Daoy (cell line): ENCODE measurements around the gene AP2S1. TPM values are rescaled to one million over a fixed set of nuclear protein-coding genes. Genes with fewer than 3 reads are reported as not detected.
"Not testable (repeated sequence)": the region's sequence is repeated elsewhere in the genome, so short reads cannot be mapped to it uniquely, and the experiment has no call there.

ENCODE experiments used
- DNase-seq: peaks from one replicate; pipeline ENCODE4 v3.0.0-alpha.2; 2015; ENCODE audit warnings: low read depth
- total RNA-seq: library from RNA; depleted of rRNA; stranded (reverse); fragments of >200 nt; shearing (Covaris generic); gene quantifications from 2 replicates; pipeline ENCODE4 v1.2.3, GENCODE V29; 2014; rRNA removed

The AP2S1 gene
- total RNA-seq, result 280 and 304 TPM in 2 replicates

DNA sequence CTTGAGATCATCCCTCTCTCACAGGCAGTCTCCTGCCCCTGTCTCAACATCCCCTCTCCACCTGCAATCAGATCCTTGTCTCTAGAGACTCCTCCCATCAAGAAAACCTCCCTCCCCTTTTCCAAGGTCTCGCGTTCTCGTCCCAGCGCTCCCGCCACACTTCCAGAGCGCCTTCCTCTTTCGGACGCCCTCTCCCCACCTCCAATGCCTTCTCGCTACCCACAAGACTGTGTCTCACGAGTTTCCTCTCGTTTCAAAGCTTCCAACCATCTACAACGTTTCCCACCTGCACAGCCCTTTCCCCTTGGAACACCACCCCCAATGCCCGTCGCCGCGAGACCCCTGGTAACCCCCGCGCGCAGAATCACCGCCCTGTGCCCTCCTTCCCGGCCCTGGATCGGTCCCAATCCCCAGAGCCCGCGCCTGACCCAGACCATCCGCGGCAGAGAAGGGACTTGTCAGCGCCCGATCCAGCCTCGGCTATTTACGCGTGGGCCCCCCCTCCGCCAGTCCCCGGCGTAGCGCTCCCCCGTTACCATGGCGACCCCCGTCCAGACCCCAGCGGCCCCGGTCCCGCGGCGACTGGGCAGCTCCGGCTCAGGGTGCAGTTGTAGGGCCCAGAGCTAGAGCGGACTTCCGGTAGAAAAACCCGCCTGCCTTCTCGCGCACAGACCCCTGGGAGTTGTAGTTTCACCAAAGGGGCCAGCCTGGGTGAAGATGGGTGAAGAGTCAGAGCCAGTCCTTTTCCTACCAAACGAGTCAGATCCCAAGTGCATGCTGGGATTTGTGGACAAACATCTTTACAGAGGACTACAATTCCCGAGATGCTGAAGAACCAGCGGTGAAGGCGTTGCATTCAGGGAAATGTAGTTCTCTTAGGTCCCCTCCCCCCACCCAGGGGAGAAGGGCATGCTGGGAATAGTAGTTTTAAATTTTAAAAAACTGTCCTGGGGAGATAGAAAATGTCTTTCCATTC lies at the start of gene AP2S1:
AP2S1 (minus strand) TSS at position 619 of the 976 bp plus-strand sequence; CDS start at position 539, 80 bp downstream.
- peak; percentile 97 for DNase-seq

DNA sequence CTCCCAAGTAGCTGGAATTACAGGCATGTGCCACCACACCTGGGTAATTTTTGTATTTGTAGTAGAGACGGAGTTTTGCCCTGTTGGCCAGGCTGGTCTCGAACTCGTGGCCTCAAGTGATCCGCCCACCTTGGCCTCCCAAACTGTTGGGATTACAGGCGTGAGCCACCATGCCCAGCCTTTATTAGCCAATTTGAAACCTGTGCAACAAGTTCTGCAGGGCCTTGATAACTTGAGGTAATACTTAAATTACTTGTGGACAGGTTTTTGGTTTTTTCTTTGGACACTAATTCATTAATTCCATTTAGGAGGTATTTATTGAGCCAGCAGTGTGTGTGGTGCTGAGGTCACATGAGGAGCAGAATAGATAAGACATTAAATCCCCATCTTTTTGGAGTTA lies 49.7 kb upstream of the AP2S1 start:
- no peak for DNase-seq

DNA sequence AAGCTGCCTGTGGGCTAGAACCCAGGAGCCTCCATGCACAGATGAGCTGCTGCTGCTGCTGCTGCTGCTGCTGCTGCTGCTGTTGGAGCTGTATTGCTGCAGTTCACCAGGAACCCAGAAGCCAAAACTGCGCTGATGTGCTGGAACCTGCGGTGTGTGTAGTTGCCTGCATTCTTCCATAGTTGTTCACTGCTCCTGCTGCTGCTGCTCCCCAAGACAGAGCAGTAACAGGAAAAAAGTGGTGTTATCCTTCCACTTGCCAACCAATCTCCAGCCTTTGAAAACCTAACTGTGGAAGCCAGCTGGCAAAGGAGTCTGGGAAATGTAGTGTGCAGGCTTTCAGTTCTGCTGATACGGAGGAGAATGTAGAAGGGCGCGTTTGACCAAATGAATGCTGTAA lies 48.1 kb upstream of the AP2S1 start:
- DNase-seq, result peak; percentile 46

DNA sequence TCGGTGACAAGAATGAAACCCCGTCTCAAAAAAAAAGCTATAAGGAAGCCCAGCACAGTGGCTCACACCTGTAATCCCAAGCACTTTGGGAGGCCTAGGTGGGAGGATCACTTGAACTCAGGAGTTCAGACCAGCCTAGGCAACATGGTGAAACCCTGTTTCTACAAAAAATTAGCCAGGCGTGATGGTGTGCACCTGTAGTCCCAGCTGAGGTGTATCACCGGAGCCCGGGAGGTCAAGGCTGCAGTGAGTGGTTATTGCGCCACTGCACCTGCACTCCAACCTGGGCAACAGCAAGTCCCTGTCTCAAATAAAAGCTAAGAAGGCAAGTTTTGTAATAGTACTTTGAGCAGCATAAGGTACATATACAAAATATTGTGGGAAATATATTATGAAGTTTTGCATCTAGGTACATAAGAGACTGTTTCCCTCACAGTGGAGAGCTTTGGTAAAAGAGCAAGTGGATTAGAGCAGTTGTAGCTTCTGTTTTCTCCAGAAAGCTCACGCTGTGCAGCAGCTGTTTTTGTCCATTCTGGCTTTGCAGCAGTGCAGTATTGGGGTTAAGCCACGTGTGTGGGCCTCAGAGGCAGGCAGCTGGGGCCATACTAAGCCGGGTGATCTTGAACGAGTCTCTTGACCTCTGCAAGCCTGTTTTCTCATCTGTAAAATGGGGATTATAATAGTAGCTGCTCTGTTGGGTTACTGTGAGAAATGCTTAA lies 45.6 kb upstream of the AP2S1 start:
- DNase-seq, result no peak

DNA sequence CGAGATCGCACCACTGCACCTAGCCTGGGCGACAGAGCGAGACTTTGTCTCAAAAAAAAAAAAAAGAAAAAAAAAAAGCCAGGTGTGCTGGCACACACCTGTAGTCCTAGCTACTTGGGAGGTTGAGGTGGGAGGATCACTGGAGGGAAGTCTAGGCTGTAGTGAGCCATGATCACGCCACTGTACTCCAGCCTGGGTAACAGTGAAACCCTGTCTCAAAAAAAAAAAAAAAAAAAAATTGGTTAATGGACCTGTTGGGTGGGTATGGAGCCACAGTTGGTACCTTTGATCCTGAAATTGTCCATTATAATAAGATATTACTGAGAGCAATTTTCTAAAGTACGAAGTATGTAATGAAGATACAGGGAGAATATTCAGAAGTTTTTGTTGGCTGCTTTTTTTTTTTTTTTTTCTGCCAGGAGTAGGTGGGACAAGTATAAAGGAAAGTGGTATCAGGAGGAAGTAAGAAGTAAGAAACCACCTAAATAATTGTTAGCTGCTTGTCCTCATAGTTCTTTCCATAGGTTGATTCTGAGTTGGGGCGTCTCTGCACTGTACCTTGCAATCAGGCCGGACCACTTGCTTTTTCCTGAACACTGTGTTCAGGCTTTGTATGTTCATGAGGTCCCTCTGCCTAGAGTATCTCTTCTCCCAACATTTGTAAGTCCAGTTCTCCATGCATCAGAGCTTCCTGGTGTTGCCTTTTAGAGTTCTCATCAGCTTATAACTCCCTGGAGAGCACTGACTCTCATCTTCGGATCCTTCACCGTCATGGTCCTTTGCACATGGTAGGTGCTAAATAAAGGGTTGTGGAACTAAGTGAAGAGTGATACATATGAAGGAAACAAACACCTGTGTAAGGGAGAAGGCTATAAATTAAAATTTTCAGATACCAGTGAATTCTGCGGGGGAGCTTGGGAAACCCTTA lies 41.9 kb upstream of the AP2S1 start:
- DNase-seq, result no peak

DNA sequence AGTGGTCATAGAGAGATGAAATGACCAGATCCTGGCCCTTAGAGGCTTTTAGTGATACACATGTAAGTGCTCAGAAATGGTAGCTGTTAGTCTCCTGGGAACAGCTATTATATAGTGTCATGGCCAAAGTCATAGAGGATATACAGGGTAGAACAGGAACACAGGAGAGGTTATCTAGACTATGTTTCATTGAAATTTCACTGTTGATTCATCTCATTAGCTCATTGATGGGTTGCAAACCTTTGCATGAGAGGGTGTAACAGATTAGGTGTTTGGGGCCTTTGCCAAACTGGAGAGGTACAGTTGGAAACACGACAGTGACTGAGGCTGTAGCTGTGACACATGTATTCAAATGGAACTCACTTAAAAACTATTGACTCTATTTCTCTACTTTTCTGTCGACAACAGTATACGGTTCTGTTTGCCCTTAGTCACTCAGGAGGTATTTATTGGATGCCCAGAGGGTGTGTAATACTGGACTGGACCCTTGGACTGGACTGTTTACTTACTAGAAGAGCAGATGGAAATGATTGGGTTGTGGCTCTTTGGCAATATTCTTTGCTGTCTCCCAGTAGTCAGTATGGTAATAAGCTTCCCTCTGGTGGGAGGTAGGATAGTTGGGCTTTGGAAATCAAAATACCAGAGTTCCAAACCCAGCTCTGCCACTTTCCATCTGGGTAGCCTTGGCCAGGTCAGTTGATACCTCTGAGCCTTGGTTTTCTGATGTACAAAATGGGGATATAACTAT lies 40.0 kb upstream of the AP2S1 start:
- DNase-seq, result peak; percentile 35

DNA sequence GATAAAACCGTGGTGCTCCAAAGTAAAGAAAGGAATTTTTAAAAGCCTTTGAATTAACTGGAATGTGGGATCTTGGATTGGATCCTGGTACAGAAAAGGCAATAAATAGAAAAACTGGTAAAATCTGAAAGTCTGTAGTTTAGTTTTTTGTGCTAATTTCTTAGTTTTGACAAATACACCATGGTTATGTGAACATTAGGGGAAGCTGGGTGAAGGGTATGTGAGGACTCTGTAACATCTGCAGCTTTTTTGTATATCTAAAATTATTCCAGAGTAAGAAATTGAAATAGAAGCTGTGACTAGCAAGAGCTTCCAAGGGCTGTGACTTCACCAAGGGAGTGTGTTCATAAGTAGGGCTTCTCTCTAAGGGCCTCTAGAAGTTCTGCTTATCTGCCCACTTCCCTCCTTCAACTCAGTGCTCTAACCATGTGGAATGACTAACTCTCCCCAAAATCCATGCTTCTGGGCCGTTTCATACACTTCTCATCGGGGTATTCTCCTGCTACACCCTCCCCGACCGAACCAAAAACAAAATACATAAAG lies 36.7 kb upstream of the AP2S1 start:
- no peak for DNase-seq

DNA sequence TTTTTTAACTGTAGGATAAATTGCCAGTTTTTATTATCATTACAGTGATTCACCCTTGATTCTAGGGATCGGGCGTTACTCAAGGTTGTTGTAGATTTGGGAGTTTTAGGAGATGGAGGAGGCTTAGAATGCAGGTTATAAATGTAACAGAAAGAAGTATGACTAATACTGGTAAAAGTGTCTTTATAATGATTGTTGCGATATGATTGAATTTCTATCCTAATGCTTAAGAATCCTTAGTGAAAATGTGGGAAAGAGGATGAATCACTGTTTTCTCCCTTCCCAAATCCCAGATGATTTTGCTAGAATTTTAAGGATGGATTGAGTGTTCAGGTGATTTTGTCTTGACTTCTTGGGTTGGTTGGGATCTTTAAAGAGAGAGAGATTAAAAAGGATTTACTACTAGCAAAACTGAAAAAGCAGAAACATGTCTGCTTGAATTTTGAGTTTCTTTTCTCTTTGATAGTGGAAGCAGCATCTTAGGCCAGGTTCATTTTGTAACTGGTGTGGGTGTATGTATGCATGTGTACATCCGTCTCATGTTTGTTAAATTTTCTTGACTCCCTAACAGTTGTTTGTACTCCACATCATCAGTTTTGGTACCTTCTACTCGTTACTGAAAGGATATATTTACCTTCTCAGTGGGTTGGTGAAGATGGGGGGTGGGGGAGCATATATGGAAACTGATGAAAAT lies 36.0 kb upstream of the AP2S1 start:
- peak; percentile 36 for DNase-seq

DNA sequence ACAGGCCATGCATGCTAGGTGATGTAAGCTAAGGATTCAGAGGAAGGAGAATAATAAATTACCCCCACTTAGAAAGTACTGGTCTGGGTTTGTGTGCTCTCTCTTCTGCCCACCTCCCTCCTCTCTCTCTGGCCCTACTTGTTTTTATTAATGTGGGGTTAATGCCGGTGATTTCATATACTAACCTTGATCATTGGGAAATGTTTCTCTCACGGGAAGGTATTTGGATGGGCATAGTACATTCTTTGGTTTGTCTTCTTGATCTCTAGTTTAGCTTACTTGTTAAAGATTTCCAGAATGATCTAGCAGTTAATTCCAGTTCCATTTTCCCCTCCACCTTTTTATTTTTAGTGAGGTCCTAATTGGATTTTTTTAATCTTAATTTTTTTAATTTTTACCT lies 34.8 kb upstream of the AP2S1 start:
- DNase-seq, result no peak

DNA sequence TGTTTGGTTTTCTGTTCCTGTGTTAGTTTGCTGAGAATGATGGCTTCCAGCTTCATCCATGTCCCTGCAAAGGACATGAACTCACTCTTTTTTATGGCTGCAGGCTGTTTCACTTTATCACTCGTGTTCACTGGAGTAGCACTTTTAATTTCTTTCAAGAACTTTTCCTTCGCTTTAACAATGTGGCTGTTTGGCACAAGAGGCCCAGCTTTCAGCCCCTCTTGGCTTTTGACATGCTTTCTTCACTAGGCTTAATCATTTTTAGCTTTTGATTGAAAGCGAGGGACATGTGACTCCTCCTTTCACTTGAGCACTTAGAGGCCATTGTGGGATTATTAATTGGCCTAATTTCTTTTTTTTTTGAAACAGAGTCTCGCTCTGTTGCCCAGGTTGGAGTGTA lies 32.1 kb upstream of the AP2S1 start:
- not testable (repeated sequence) for DNase-seq

DNA sequence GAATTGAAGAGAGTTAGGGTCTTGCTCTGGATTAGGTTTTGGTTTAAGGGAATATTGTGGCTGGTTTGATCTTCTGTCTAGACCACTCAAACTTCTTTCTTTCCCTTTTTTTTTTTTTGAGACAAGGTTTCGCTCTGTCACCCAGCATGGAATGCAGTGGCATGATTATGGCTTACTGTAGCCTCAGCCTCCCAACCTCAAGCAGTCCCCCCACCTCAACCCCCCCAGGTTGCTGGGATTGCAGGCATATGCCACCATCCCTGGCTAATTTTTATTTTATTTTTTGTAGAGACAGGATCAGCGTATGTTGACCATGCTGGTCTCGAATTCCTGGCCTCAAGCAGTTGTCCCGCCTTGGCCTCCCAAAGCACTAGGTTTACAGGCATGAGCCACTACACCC lies 31.4 kb upstream of the AP2S1 start:
- DNase-seq, result no peak

DNA sequence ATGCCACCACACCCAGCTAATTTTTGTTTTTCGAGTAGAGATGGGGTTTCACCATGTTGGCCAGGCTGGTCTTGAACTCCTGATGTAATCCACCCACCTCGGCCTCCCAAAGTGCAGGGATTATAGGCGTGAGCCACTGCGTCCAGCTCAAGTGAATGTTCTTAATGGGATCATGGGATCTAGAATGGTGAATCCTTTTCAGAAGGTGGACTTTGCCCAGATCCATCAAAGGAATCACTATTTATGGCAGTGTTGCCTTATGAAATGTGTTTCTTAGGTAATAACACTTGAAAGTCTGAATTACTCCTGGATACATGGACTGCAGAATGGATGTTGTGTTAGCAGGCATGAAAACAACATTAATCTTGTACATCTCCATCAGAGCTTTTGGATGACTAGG lies 30.4 kb upstream of the AP2S1 start:
- no peak for DNase-seq

DNA sequence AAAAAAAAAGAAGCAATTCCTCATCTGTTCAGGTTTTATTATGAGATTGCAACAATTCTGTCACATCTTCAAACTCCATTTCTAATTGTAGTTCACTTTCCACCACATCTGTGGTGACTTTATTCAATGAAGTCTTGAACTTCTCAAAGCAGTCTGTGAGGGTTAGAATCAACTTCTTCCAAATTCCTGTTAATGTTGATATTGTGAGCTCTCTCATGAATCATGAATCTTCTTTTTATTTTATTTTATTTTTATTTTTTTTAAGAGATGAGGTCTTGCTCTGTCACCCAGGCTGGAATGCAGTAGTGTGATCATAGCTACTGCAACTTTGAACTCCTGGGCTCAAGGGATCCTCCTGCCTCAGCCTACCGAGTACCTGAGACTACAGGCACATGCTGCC lies 29.8 kb upstream of the AP2S1 start:
- DNase-seq, result no peak

DNA sequence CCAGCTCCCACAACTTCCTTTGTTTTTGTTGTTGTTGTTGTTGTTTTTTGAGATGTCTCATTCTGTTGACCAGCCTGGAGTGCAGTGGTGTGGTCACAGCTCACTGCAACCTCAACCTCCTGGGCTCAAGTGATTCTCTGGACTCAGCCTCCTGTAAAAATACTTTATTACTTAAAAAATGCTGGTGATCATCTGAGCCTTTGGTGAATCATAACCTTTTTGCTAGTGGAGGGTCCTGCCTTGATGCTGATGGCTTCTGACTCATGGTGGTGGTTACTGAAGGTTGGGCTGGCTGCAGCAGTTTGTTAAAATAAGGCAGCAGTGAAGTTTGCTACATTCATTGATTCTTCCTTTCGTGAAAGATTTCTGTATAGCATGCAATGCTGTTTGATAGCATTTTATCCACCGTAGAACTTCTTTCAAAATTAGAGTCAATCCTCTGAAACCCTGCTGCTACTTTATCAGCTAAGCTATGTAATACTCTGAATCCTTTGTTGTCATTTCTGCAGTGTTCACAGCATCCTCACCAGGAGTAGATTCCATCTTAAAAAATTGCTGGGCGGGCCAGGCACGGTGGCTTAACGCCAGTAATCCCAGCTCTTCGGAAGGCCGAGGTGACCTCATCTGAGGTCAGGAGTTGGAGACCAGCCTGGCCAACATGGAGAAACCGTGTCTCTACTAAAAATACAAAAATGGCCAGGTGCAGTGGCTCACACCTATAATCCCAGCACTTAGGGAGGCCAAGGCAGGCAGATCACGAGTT lies 28.1 kb upstream of the AP2S1 start:
- DNase-seq, result peak; percentile 85

DNA sequence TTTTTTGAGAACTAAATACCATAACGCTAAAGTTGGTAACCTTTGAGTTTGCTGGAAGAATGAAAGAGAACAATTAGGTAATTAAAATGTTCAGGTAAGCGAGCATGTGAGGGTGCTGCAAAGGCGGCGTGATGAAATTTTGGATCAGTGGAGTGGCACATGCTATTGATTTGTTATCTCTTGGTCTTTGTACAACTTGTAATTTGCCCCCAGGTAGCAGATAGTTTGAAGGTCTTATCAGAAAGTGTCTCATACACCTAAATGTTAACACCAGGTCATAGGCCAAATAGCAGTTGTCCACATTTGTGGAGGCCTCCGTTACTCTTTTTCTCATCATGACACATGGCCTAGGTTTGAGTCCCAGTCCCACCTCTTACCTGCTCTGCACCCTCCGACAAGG lies 25.0 kb upstream of the AP2S1 start:
- DNase-seq, result no peak

DNA sequence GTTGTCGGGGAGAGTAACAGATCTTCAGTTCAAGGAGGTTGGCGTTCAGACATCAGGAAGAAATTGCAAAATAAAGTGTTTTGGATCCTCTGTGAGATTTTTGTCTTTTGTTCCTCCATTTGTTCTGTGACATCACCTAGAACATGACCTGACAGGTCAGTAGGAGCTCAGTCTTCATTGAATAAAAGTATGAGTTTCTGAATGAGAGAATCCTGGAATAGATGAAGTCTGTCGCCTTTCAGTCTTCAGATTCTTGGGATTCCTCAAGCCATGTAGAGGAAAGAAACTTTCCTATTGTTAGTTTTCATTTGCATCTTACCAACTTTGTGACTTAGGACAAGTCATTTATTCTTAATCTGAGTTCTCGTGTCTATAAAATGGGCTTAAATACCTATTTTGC lies 24.6 kb upstream of the AP2S1 start:
- DNase-seq, result no peak

DNA sequence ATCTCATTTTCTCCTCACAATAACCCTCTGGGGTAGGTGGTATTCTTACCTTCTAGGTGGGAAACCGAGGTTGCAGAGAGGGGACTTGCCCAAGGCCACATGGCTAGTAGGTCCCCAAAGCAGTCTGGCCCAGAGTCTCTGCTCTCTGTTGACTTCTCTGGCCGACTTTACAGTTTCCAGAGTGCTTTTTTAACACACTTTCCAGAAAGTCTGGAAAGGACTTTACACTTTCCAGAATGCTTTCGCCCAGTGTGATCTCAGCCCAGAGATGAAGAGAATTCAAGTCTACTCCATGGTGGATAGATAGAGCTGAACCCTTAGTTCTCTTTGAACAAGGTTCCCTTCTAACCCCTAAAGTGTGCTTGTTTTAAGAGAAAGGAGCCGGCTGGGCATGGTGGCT lies 22.3 kb upstream of the AP2S1 start:
- no peak for DNase-seq

DNA sequence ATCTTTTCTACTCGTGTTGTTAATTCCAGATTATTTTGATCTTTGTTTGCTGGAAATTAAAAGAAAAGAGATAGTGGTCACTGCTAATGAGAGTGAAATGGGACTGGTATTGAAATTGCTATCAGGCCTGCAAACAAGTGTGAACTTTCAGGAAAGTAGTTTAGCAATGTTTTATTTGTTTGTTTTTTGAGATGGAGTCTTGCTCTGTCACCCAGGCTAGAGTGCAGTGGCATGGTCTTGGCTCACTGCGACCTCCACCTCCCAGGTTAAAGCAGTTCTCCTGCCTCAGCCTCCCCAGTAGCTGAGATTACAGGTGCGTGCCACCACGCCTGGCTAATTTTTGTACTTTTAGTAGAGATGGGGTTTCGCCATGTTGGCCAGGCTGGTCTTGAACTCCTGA lies 20.5 kb upstream of the AP2S1 start:
- DNase-seq, result not testable (repeated sequence)

DNA sequence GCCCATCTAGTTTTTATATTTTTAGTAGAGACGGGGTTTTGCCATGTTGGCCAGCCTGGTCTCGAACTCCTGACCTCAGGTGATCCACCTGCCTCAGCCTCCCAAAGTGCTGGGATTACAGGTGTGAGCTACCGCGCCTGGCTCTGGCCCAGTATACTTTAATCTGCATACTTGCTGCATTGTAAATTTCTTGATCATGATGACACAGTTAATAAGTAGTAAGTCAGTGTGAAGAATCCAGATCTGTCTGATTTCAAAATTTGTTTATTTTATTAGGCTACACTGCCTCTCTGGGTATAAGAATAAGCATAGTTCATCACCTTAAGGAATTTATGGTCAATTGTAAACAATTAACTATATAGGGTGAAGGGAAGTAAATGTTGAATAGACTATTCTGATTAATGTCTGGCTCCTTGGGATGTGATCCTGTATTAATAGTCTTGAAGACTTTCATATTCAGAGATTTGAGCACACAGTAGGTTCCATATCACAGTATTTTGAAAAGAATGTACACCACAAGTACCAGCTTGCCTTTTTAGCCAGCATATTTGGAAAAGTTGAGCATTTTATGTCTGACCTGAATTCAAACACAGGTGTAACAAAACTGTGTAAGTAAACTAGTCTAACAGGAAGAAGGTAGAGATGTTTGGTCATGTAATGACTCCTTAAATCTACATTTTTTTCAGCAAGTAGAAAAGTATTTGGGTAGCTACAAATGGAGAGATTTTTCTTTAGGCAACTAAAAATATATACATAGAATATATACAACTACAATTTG lies 17.6 kb upstream of the AP2S1 start:
- DNase-seq, result no peak
